GM21576 (cell line): ENCODE results near the gene TRIM26.

Experiments
- ATAC-seq: cut with Tn5 transposase; IDR thresholded peaks from one replicate; pipeline ENCODE4 v1.9.1; 2021; ENCODE audit warnings: mild to moderate bottlenecking, moderate library complexity; ENCODE audit not compliant: unreplicated experiment

The TRIM26 gene

GRCh38 chr6:30211306-30211705 is 1.9 kb downstream of the TRIM26 start:
- no peak for ATAC-seq

- ATAC-seq, result no peak
Observed at GRCh38 chr6:30207619-30208295, 5.4 kb downstream of the TRIM26 start.

GRCh38 chr6:30206799-30207618 is 6.2 kb downstream of the TRIM26 start:
- no peak for ATAC-seq

GRCh38 chr6:30206152-30206551 is 7.1 kb downstream of the TRIM26 start:
- ATAC-seq, result no peak

DNA sequence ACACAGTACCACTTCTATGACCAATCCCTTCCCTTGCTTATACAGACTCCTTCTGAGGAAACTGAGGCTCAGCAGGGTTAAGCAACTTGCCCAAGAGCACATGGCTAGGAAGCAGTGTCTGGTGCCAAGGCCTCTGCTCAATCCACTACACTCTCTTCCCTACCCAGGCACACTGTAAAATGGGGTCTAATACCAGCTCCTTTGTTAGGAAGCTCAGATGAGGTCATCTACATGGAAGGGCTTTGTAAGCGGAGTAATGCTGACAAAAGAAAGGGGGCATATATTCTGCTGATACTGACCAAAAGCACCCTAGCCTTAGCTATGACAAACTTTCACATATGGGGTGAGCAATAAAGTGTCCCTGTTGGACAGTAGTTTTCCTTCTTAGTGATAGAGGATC is 9.1 kb downstream of the TRIM26 start:
- no peak for ATAC-seq

DNA sequence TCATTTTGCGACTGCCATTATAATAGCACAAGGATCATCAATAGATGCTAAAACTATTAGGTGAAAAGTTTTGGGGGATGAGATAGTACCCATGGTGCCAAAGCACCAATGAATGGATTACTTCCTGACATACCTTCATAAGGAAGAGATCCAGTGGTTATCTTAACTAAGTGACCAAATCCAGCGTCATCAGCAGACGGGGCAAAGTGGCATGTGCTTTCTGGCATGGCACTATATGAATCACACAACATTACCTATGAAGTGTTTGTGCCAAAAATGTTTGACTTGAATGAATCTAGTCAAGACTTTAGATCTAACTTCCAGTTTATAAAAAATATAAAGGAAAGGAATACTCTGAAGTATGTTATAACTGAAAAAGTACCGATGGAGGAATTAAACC is 10.8 kb downstream of the TRIM26 start:
- no peak for ATAC-seq

GRCh38 chr6:30200551-30201281 is 12.5 kb downstream of the TRIM26 start:
- no peak for ATAC-seq

- ATAC-seq, result no peak
Observed at GRCh38 chr6:30198166-30199084, 14.8 kb downstream of the TRIM26 start.

GRCh38 chr6:30196376-30196775 is 16.8 kb downstream of the TRIM26 start:
- no peak for ATAC-seq

DNA sequence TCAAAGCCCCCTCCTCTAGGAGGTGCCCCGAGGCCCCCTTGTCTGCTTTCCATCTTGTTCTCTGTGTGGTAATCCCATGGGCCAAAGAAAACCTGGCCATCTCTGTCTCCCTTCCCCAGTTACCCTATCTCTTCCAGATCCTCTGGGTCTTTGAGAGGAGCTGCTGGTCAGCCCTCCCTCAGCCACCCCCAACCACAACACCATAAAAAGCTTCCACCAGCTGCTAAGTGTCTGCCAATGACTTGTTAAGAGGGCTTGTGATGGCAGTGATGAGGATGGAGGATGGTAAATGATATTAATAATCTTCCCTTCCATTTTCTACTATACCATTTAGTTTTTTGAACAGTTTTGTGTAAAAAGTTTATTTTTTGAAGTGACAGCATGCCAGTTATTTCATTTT is 17.3 kb downstream of the TRIM26 start:
- no peak for ATAC-seq

- ATAC-seq, result no peak
Observed at GRCh38 chr6:30194797-30195690, 18.2 kb downstream of the TRIM26 start.

GRCh38 chr6:30192076-30192475 is 21.1 kb downstream of the TRIM26 start:
- no peak for ATAC-seq

DNA sequence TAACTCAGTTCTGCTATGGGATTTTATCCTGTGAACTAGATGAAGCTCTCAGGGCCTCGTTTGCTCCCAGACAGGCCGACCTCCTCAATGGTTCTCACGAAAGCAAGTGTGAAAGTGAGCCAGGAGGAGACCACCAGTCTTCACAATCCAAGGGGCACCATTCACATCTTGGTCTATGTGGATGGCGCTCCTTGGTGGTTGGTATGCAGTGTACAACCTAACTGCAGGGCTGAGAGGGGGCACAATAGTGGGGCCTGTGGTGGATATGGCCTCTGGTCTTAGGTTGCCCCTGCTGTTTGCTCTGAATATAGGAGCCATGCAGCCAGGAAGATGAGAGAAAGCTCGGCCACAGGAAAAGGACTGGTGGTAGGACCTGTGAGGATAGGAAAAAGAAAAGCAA is 24.7 kb downstream of the TRIM26 start:
- ATAC-seq, result no peak

GRCh38 chr6:30185846-30186484 is 27.2 kb downstream of the TRIM26 start:
- ATAC-seq, result no peak

- no peak for ATAC-seq
Observed at GRCh38 chr6:30184417-30185031, 28.7 kb downstream of the TRIM26 start.

GRCh38 chr6:30180145-30180544 is 33.1 kb downstream of the TRIM26 start:
- ATAC-seq, result no peak

DNA sequence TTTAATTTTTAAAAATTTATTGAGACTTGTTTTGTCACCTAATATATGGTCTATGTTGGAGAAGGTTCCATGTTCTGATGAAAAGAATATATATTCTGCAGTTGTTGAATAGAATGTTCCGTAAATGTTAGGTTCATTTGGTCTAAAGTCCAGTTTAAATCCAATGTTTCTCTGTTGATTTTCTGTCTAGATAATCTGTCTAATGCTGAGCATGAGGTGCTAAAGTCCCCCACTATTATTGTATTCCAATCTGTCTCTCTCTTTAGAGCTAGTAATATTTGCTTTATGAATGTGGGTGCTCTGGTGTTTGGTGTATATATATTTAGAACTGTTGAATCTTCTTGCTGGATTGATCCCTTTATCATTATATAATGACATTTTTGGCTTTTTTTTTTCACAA is 34.4 kb downstream of the TRIM26 start:
- ATAC-seq, result no peak

DNA sequence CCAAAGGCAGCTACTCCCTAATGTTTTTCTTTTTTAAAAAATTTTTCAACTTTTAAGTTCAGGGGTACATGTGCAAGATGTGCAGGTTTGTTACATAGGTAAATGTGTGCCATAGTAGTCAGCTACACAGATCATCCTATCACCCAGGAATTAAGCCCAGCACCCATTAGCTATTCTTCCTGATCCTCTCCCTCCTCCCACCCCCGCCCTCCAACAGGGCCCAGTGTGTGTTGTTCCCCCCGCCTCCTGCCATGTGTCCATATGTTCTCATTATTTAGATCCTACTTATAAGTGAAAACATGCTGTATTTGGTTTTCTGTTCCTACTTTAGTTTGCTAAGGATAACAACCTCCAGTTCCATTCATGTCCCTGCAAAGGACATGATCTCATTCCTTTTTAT is 37.4 kb downstream of the TRIM26 start:
- no peak for ATAC-seq

DNA sequence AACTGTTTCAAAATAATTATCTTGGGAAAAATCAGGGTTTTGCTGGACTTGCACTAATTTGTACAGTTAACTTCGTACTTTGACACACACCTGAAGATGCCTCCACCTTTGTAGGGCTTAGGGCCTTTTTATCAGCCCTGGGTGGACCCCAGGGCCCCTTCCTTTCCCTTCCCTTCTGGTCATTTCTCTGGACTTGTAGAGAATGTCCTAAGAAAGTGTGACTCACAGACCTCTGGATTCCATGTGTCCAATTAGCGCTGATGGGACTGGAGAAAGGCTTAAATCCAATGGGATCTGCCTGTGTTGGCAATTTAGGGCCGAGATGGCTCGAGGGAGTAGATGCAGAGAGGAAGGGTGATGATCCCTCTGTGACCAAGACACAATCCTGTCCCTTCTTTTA is 40.5 kb downstream of the TRIM26 start:
- no peak for ATAC-seq
